Stomach (tissue), 9 donors: ENCODE results near the gene GSTM2. TPM values are rescaled to one million over a fixed set of nuclear protein-coding genes. Genes with fewer than 3 reads are reported as not detected.
A peak's percentile ranks its signal among the peaks of the same experiment; 100 is the strongest.

ENCODE experiments used
- DNase-seq, 2 donors: peaks; one replicate each; pipeline versions ENCODE4 v3.0.0 to v3.0.0-alpha.2; 2013 to 2019
- H3K27ac ChIP-seq, 5 donors: fragments of 200-600 bp in 4 of 5; sonication (generic) in 4 of 5; one replicate each; pipeline ENCODE4 v1.5.1; 2013 to 2019; ENCODE audit warnings: mild to moderate bottlenecking in 1 of 5, moderate library complexity in 1 of 5
- H3K27me3 ChIP-seq, 3 donors: fragments of 200-600 bp; sonication (generic); one replicate each; pipeline ENCODE4 v1.5.1; 2017 to 2019; ENCODE audit warnings: mixed run types in 1 of 3
- H3K36me3 ChIP-seq, 4 donors: fragments of 200-600 bp; sonication (generic); 1 replicate in 3 of 4; 2 replicates in 1 of 4; pipeline ENCODE4 v1.5.1; 2016 to 2019
- H3K4me1 ChIP-seq, 4 donors: fragments of 200-600 bp; sonication (generic); one replicate each; pipeline ENCODE4 v1.5.1; 2016 to 2019
- H3K4me3 ChIP-seq, 4 donors: fragments of 200-600 bp; sonication (generic) in 3 of 4; one replicate each; pipeline ENCODE4 v1.5.1; 2016 to 2019; ENCODE audit warnings: mild to moderate bottlenecking in 1 of 4
- H3K9me3 ChIP-seq, 4 donors: fragments of 200-600 bp; sonication (generic); one replicate each; pipeline ENCODE4 v1.5.1; 2016 to 2019
- CTCF ChIP-seq, 7 experiments: fragments of 450-650 bp in 4 of 7; fragments of 200-600 bp in 3 of 7; sonication (generic) in 3 of 7; IDR thresholded peaks; one replicate each; pipeline ENCODE4 v1.5.1; 2016 to 2019; ENCODE audit warnings: antibody characterized with exemption in 7 of 7, control low read depth in 2 of 7, mild to moderate bottlenecking in 1 of 7
- EP300 ChIP-seq: sonication (generic); formaldehyde crosslinking; IDR thresholded peaks from one replicate; pipeline ENCODE4 v1.6.1; 2017; ENCODE audit warnings: antibody characterized with exemption
- POLR2A ChIP-seq, 4 donors: fragments of 450-650 bp; IDR thresholded peaks; one replicate each; pipeline ENCODE4 v1.6.1; 2016; ENCODE audit warnings: antibody characterized with exemption in 4 of 4, control low read depth in 2 of 4, mild to moderate bottlenecking in 1 of 4, moderate library complexity in 1 of 4
- POLR2AphosphoS5 ChIP-seq, 3 donors: sonication (generic); formaldehyde crosslinking; IDR thresholded peaks; one replicate each; pipeline ENCODE4 v1.6.1; 2016; ENCODE audit warnings: antibody characterized with exemption in 3 of 3
- WGBS, 5 donors: extraction: QIAGEN DNeasy Blood & Tissue Kit in 3 of 5; methylation state at CpG; one replicate each; pipeline versions ENCODE4 v1.1.5 to v1.1.7; 2013 to 2018; 5-methylcytosine and 5-hydroxymethylcytosine counted together
- intact Hi-C: fragments of 100-400 bp; cut with DNase I; formaldehyde crosslinking; loops from one replicate; pipeline ENCODE4 v1.15.1; 2023; ENCODE audit warnings: low total_unique reads
- polyA plus RNA-seq, 3 donors: library from polyadenylated mRNA; stranded (reverse); fragments of 200-250 nt; gene quantifications; one replicate each; pipeline ENCODE4 v1.2.3, GENCODE V29; 2013
- total RNA-seq, 5 donors: library from RNA; depleted of rRNA; stranded (reverse); fragments of >200 nt; gene quantifications; one replicate each; pipeline versions ENCODE4 v1.1.0 to v1.2.3, GENCODE V29; 2014 to 2016
- donor health status: healthy with polysubstance abuse.
- donor health status: Bipolar disorder and iron deficiency.
- donor health status: healthy.

Gene GSTM2
- total and polyA plus RNA-seq, 8 donors, result 22.3 to 219 (median 124) TPM

GRCh38 chr1:109630898-109631512, 36.9 kb upstream of the GSTM2 start:
- Histone ChIP-seq H3K9me3 (no peaks in the 10 kb centered on the region), H3K27ac (peak overlapping the region in 4 of 5 donors; percentile 37 to 78 (median 52)), H3K36me3 (peaks cover 51 to 64% (median 57%) of the 10 kb centered on the region in 4 donors), H3K4me3 (no peak overlapping the region), H3K27me3 (no peaks in the 10 kb centered on the region), H3K4me1 (peaks cover 2 to 45% (median 25%) of the 10 kb centered on the region in 4 donors)
- 90 to 95% (median 95%) methylated on average over 8 to 14 of the region's 14 CpGs for WGBS, 5 donors
- TF ChIP-seq POLR2AphosphoS5 (IDR thresholded peaks at IDR 0.05) (no peak), EP300 (no peak), CTCF (IDR thresholded peaks at IDR 0.05) (no peak), POLR2A (IDR thresholded peaks at IDR 0.05) (no peak)
- DNase-seq, result no peak
- intact Hi-C loops, result loop anchor here (5.0 kb wide), 1 partner anchor 89 kb away; no protein-coding TSS in a partner anchor

- WGBS, 5 donors, result 81 to 86% (median 83%) methylated on average over 13 to 16 of the region's 16 CpGs
- H3K4me1 ChIP-seq, result peaks cover 9 to 52% (median 32%) of the 10 kb centered on the region in 4 donors
- no peaks in the 10 kb centered on the region for H3K9me3 ChIP-seq
- no peak for DNase-seq
- H3K27ac ChIP-seq, result peak overlapping the region in 4 of 5 donors; percentile 37 to 78 (median 52)
- TF ChIP-seq POLR2AphosphoS5 (IDR thresholded peaks at IDR 0.05) (no peak), POLR2A (IDR thresholded peaks at IDR 0.05) (no peak), EP300 (no peak), CTCF (IDR thresholded peaks at IDR 0.05) (no peak)
- peaks cover 43 to 56% (median 49%) of the 10 kb centered on the region in 4 donors for H3K36me3 ChIP-seq
- intact Hi-C loops, result loop anchor here (5.0 kb wide), 1 partner anchor 90 kb away; no protein-coding TSS in a partner anchor
- no peak overlapping the region for H3K4me3 ChIP-seq
- H3K27me3 ChIP-seq, result no peaks in the 10 kb centered on the region
These were observed 36.0 kb upstream of the GSTM2 start for GRCh38 chr1:109631513-109632505.

GRCh38 chr1:109632671-109633346, 35.0 kb upstream of the GSTM2 start:
- 56 to 74% (median 62%) methylated on average over 4 to 5 of the region's 5 CpGs for WGBS, 5 donors
- intact Hi-C loops, result loop anchor here (5.0 kb wide), 1 partner anchor 91 kb away; no protein-coding TSS in a partner anchor
- peak; percentile 40 to 89 for DNase-seq
- Histone ChIP-seq H3K36me3 (peaks cover 35 to 46% (median 39%) of the 10 kb centered on the region in 4 donors), H3K4me3 (no peak overlapping the region), H3K4me1 (peaks cover 9 to 52% (median 32%) of the 10 kb centered on the region in 4 donors), H3K27me3 (no peaks in the 10 kb centered on the region), H3K27ac (peak overlapping the region in 4 of 5 donors; percentile 12 to 78 (median 62)), H3K9me3 (no peaks in the 10 kb centered on the region)
- peak in 1 of 3 donors; percentile 43 for TF ChIP-seq POLR2AphosphoS5 (IDR thresholded peaks at IDR 0.05)
- no peak for TF ChIP-seq CTCF (IDR thresholded peaks at IDR 0.05)

GRCh38 chr1:109634292-109634691, 33.6 kb upstream of the GSTM2 start:
- Histone ChIP-seq H3K27ac (no peak overlapping the region), H3K4me3 (no peak overlapping the region), H3K27me3 (no peaks in the 10 kb centered on the region), H3K4me1 (peaks cover 15 to 58% (median 34%) of the 10 kb centered on the region in 4 donors), H3K9me3 (no peaks in the 10 kb centered on the region), H3K36me3 (peaks cover 20 to 31% (median 24%) of the 10 kb centered on the region in 4 donors)
- intact Hi-C loops, result loop anchor here (5.0 kb wide), 1 partner anchor 92 kb away; no protein-coding TSS in a partner anchor
- WGBS, 5 donors, result 78 to 84% (median 82%) methylated on average over 6 of the region's 6 CpGs
- DNase-seq, result no peak
- TF ChIP-seq CTCF (IDR thresholded peaks at IDR 0.05), result no peak
- no peak for TF ChIP-seq POLR2AphosphoS5 (IDR thresholded peaks at IDR 0.05)
- no peak for TF ChIP-seq POLR2A (IDR thresholded peaks at IDR 0.05)
- no peak for TF ChIP-seq EP300
